IPS DF 6.9 (cell line): ENCODE data around the gene XRCC4.
"Not testable (repeated sequence)": the region's sequence is repeated elsewhere in the genome, so short reads cannot be mapped to it uniquely, and the experiment has no call there.

Source experiments
- DNase-seq: peaks from one replicate; pipeline ENCODE4 v3.0.0-alpha.2; 2013; ENCODE audit warnings: low read depth, low spot score
- H3K27ac ChIP-seq: one replicate; pipeline ENCODE4 v1.5.1; 2013; ENCODE audit warnings: low read length, control low read depth
- H3K27me3 ChIP-seq: 2 replicates; pipeline ENCODE4 v1.6.1; 2013; ENCODE audit warnings: mild to moderate bottlenecking, low read length; ENCODE audit not compliant: control insufficient read depth, insufficient read depth
- H3K36me3 ChIP-seq: 2 replicates; pipeline ENCODE4 v1.6.1; 2013; ENCODE audit warnings: low read length; ENCODE audit not compliant: control insufficient read depth, insufficient read depth
- H3K4me1 ChIP-seq: 2 replicates; pipeline ENCODE4 v1.6.1; 2013; ENCODE audit warnings: low read length; ENCODE audit not compliant: control insufficient read depth, insufficient read depth
- H3K4me3 ChIP-seq: 2 replicates; pipeline ENCODE4 v1.5.1; 2013; ENCODE audit warnings: mild to moderate bottlenecking, low read length
- H3K9me3 ChIP-seq: 2 replicates; pipeline ENCODE4 v1.6.1; 2013; ENCODE audit warnings: low read length, inconsistent platforms; ENCODE audit not compliant: control insufficient read depth, insufficient read depth
- WGBS: extraction: QIAGEN DNeasy Blood & Tissue Kit; methylation state at CpG from one replicate; pipeline ENCODE4 v1.1.7; 2013; ENCODE audit warnings: mixed read lengths, missing lambda C conversion rate; ENCODE audit not compliant: insufficient read length, insufficient coverage; 5-methylcytosine and 5-hydroxymethylcytosine counted together

The XRCC4 gene

DNA sequence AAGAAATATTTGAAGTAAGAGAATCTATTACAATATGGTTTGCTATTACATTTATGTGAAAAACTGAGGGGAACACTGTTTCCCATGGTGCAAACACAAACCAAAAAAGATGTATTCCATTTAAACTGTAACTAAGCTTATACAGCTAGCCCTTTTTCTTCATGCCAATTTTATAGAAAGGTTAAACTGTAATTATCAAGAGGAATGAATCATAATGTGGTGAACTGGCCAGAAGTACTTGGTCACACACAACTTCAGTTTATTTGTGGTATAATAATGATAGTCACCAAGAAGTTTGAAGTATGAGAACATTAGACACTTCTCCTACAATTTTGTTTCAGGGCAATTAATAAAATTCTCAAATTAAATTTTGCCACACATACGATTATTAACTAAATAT is 177.9 kb downstream of the XRCC4 start:
- 100% methylated on average over 1 of the region's 1 CpG for WGBS
- H3K27me3 ChIP-seq: no peaks in the 10 kb centered on the region
- DNase-seq: no peak

DNA sequence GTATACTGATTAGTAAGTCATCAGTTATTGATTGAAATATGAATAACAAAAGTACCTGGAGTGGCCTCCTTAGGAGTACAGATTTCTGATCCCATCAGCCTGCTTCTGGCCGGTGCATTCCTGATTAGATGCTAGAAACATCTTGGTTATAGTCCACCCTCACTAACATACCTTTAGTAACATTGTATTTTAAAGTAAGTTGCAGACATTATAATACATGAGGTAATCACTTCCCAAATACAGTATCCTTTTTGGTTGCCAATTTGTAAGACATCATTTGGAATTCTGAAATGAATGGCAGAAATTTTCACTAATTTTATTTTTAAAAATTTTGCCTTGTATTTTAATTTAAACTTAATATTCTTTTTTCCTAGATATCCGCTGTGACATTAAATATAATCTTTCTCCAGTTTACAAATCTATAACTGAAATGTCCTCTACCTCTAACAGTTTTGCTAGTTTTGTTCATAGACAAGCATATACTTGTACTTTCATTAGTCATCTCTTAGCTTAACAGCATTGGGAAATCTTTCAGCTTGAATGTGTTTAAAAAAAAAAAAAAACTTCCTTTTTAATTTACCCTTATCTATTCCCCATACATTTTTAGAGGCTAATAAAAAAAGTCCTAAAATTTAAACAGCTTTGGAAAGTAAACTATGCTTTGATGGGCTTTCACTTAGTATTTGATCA is 178.9 kb downstream of the XRCC4 start:
- Histone ChIP-seq H3K27ac (no peak overlapping the region), H3K36me3 (no peaks in the 10 kb centered on the region), H3K9me3 (no peaks in the 10 kb centered on the region), H3K27me3 (no peaks in the 10 kb centered on the region), H3K4me3 (no peak overlapping the region), H3K4me1 (no peaks in the 10 kb centered on the region)
- no CpG with 5 or more reads among the region's 2 CpGs for WGBS
- DNase-seq: no peak

More for the DNA sequence above, 177.9 kb downstream of the XRCC4 start:
- H3K4me3 ChIP-seq: no peak overlapping the region
- no peaks in the 10 kb centered on the region for H3K9me3 ChIP-seq
- no peaks in the 10 kb centered on the region for H3K36me3 ChIP-seq
- H3K27ac ChIP-seq: no peak overlapping the region
- H3K4me1 ChIP-seq: no peaks in the 10 kb centered on the region

DNA sequence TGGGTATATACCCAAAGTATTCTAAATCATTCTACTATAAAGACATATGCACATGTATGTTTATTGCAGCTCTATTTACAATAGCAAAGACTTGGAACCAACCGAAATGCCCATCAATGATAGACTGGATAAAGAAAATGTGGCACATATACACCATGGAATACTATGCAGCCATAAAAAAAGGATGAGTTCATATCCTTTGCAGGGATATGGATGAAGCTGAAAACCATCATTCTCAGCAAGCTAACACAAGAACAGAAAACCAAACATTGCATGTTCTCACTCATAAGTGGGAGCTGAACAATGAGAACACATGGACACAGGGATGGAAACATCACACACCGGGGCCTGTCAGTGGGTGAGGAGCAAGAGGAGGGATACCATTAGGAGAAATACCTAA is 180.3 kb downstream of the XRCC4 start:
- not testable (repeated sequence) for H3K36me3 ChIP-seq, DNase-seq, H3K27ac ChIP-seq, H3K4me3 ChIP-seq, H3K4me1 ChIP-seq, H3K9me3 ChIP-seq, H3K27me3 ChIP-seq
- WGBS: no CpG with 5 or more reads among the region's 2 CpGs

DNA sequence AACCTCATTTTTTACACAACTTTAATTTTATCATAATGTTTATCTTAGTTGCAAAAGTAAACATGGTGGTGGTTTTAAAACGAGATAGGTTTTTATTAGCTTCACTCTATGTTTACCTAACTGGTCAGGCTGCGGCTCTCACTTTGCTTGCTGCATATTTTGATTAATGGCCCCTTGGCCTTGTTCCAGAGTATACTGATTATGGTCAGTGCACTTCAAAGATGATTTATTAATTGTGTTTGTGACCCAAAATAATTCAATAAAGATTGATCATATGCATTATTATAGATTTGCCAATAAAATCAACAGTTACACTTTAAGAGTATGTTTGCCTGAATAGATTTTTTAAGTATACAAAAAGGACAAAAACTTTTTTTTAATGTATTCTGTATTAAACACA is 188.0 kb downstream of the XRCC4 start:
- Histone ChIP-seq H3K4me3 (no peak overlapping the region), H3K27ac (no peak overlapping the region), H3K9me3 (no peaks in the 10 kb centered on the region), H3K4me1 (no peaks in the 10 kb centered on the region), H3K27me3 (no peaks in the 10 kb centered on the region), H3K36me3 (no peaks in the 10 kb centered on the region)
- no CpG with 5 or more reads among the region's 2 CpGs for whole genome bisulfite sequencing
- no peak for DNase-seq

DNA sequence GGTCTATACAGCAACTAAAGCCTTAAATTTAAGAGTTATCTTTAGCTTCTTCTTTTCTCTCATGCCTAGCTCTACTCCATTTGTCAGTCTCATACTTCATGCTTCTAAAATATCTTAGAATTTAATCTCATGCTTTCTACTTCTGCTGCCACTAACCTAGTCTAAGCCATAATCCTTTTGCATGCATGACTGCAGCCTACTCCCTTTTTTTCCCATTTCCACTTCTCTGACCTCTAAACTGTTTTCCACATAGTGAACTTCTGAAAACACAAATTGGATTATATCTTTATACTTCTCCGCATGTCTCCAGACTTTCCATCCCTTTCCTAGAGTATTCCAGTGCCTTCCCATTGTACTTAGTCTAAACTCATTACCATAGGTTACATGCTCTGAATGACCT is 193.0 kb downstream of the XRCC4 start:
- Histone ChIP-seq H3K9me3 (no peaks in the 10 kb centered on the region), H3K4me3 (no peak overlapping the region), H3K27me3 (no peaks in the 10 kb centered on the region), H3K4me1 (no peaks in the 10 kb centered on the region), H3K27ac (no peak overlapping the region), H3K36me3 (no peaks in the 10 kb centered on the region)
- DNase-seq: no peak
- WGBS: no CpG with 5 or more reads among the region's 1 CpG

DNA sequence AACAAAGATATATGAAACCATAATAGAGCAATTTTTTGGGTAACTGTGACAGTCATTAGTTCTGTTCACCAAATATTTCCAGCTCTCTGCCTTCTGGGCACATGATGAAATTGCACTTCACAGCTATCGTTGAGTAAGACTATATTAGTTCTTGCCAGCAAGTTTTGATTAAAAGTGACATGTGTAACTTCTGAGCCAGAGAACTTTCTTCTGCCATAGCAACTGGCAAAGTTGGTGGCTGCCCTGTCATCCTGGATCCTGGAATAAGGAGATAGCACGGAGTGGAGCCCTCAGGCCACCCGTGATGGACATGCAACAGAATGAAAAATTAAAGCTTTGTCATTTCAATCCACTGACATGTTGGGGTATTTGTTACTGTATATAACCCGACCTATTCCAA is 199.8 kb downstream of the XRCC4 start:
- Histone ChIP-seq H3K9me3 (no peaks in the 10 kb centered on the region), H3K36me3 (no peaks in the 10 kb centered on the region), H3K4me3 (no peak overlapping the region), H3K27ac (no peak overlapping the region), H3K27me3 (no peaks in the 10 kb centered on the region), H3K4me1 (no peaks in the 10 kb centered on the region)
- no CpG with 5 or more reads among the region's 4 CpGs for WGBS
- DNase-seq: no peak

DNA sequence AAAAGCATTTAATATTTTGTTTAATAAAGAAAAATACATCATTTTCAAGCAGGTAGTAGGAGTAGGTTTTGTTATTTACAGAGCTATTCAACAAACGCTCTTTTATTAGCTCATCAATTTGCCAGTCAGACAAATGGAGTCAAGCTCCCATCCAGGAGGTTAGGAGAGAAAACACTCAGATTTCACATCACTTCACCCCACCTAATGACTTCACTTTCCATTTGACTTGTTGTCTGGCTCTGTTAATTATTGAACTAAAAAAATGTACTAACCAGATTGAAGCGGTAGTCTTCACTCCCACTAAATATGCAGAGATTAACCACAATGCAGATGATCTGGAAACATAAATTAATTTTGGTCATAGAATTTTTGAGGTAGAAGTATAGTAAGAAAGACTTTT is 200.6 kb downstream of the XRCC4 start:
- H3K9me3 ChIP-seq: no peaks in the 10 kb centered on the region
- no peaks in the 10 kb centered on the region for H3K4me1 ChIP-seq
- H3K27ac ChIP-seq: no peak overlapping the region
- H3K36me3 ChIP-seq: no peaks in the 10 kb centered on the region
- H3K27me3 ChIP-seq: no peaks in the 10 kb centered on the region
- DNase-seq: no peak
- no CpG with 5 or more reads among the region's 2 CpGs for WGBS
- no peak overlapping the region for H3K4me3 ChIP-seq

DNA sequence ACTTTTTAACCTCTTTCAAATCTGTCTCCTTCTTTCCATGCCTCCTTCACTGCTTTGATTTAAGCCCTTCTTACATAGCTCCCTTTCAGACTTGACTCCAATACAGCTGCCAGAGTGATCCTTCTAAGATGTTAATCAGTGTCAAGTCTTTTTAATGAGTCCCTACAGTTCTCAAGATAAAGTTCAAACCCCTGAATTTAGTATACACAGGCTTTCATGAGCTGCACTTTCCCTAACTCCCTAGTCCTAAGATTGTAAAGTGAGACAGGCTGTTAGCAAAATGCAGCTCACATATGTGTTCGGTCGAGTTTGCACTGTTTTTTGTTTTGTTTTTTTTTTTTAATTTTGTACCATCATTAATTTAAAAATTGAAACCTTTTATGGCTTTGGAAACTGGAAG is 203.8 kb downstream of the XRCC4 start:
- Histone ChIP-seq H3K27ac (no peak overlapping the region), H3K36me3 (no peaks in the 10 kb centered on the region), H3K4me3 (no peak overlapping the region), H3K4me1 (no peaks in the 10 kb centered on the region), H3K27me3 (no peaks in the 10 kb centered on the region), H3K9me3 (no peaks in the 10 kb centered on the region)
- no CpG with 5 or more reads among the region's 2 CpGs for WGBS
- no peak for DNase-seq

DNA sequence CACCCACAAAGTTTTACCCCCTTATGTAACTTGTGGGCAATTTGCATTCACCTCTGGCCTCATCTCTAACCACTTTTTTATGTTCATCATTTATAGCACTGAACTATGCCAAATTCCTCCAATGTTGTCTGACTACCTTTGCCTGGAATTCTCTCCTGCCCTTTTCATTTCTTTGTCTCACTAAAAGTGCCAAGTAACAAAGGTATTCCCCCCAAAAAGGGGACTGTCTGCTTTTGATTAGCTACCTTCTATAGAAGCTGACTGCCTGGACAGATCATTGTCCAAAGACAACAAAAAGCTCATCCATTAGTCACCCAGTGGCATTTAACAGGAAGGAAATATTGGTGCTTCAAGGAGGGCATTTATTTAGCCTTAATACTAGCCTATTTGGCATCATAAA is 204.3 kb downstream of the XRCC4 start:
- Histone ChIP-seq H3K36me3 (no peaks in the 10 kb centered on the region), H3K4me3 (no peak overlapping the region), H3K4me1 (no peaks in the 10 kb centered on the region), H3K9me3 (no peaks in the 10 kb centered on the region), H3K27ac (no peak overlapping the region), H3K27me3 (no peaks in the 10 kb centered on the region)
- DNase-seq: no peak

DNA sequence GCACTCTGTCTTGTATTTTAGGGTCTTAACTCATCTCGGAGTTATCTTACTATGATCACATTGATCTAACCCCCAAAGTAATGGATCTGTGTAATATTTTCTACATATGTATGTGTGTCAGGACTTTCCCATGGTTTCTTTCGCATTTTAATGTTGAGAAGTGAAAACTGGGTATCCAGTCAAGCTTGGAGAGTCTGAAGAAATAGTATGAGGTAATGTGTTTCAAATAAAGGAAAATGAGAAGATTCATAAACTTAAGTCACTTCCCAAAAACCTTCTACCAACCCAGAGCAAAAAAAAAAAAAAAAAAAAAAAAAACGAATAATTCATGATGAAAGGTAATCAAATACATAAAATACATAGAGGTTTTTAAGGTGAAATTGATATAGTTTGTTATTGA is 206.4 kb downstream of the XRCC4 start:
- H3K4me1 ChIP-seq: no peaks in the 10 kb centered on the region
- no CpG with 5 or more reads among the region's 3 CpGs for WGBS
- H3K36me3 ChIP-seq: no peaks in the 10 kb centered on the region
- no peak overlapping the region for H3K27ac ChIP-seq
- no peaks in the 10 kb centered on the region for H3K9me3 ChIP-seq
- no peaks in the 10 kb centered on the region for H3K27me3 ChIP-seq
- DNase-seq: no peak
- H3K4me3 ChIP-seq: no peak overlapping the region

DNA sequence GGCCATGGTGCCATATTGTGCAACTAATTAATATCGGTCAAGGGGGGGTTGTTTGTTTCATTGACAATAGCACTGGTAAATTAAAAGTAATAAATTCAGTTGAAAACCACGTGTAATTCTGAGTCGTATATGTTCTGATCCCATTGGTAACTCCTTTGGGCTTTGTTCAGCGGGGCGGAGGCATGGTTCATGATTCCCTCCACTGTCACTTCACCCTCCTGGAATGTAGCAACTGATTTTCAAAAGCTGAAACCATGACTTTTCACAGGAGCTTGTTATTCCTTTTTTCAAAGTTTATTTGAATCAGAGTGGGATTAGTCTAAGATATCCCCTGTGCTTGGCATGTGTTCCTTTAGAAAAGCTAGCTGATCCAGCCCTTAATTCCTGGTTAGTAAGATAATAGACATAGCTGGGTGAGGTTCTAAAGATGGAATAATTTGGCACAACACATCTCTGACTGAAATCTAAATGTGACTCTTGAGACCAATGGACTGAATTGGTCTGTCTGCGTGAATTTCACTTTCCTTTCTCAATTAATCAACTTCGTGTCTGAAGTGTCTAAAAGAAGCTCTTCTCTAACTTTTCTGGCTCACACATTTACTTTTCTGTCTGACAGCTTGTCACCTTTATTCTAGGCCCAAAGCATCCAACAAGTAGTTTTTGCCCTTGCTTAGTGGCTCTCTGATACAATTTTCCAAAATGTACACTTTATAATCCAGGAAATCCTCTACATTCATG is 208.5 kb downstream of the XRCC4 start:
- WGBS: no CpG with 5 or more reads among the region's 7 CpGs
- Histone ChIP-seq H3K4me3 (no peak overlapping the region), H3K9me3 (no peaks in the 10 kb centered on the region), H3K27me3 (no peaks in the 10 kb centered on the region), H3K27ac (no peak overlapping the region), H3K4me1 (no peaks in the 10 kb centered on the region; the same call in 1 of the 2 replicates), H3K36me3 (no peaks in the 10 kb centered on the region)
- no peak for DNase-seq
